Ishikawa (cell line): ENCODE measurements around the gene CEP135.

Experiments
- CEBPB ChIP-seq: IDR thresholded peaks from 2 replicates; pipeline ENCODE4 v1.6.1; 2012
- CREB1 ChIP-seq: IDR thresholded peaks from 2 replicates; pipeline ENCODE4 v1.6.1; 2012; ENCODE audit warnings: low read depth
- EGR1 ChIP-seq: IDR thresholded peaks from 2 replicates; pipeline ENCODE4 v1.6.1; 2012
- EP300 ChIP-seq: IDR thresholded peaks from 2 replicates; pipeline ENCODE4 v1.6.1; 2012; ENCODE audit warnings: borderline replicate concordance
- FOXM1 ChIP-seq: IDR thresholded peaks from 2 replicates; pipeline ENCODE4 v1.6.1; 2012; ENCODE audit warnings: low read depth, borderline replicate concordance
- NFIC ChIP-seq: IDR thresholded peaks from 2 replicates; pipeline ENCODE4 v1.6.1; 2012
- RAD21 ChIP-seq: IDR thresholded peaks from 2 replicates; pipeline ENCODE4 v1.6.1; 2012; ENCODE audit warnings: low read depth
- TAF1 ChIP-seq: IDR thresholded peaks from 2 replicates; pipeline ENCODE4 v1.6.1; 2012; ENCODE audit warnings: low read depth, mild to moderate bottlenecking
- TCF12 ChIP-seq: IDR thresholded peaks from 2 replicates; pipeline ENCODE4 v1.6.1; 2012; ENCODE audit warnings: low read depth
- TEAD4 ChIP-seq: IDR thresholded peaks from 2 replicates; pipeline ENCODE4 v1.6.1; 2012
- YY1 ChIP-seq: IDR thresholded peaks from 2 replicates; pipeline ENCODE4 v1.6.1; 2012; ENCODE audit warnings: low read depth
- ZBTB7A ChIP-seq: IDR thresholded peaks from 2 replicates; pipeline ENCODE4 v1.6.1; 2012; ENCODE audit warnings: low read depth
- TF ChIP-seq, protein P1 (sequence below): IDR thresholded peaks from 2 replicates; pipeline ENCODE4 v1.6.1; 2012; ENCODE audit warnings: low read depth, mild to moderate bottlenecking
- TF ChIP-seq, protein P2 (sequence below): IDR thresholded peaks from 2 replicates; pipeline ENCODE4 v1.6.1; 2012
- TF ChIP-seq, protein P3 (sequence below): IDR thresholded peaks from 2 replicates; pipeline ENCODE4 v1.6.1; 2012

The CEP135 gene

DNA sequence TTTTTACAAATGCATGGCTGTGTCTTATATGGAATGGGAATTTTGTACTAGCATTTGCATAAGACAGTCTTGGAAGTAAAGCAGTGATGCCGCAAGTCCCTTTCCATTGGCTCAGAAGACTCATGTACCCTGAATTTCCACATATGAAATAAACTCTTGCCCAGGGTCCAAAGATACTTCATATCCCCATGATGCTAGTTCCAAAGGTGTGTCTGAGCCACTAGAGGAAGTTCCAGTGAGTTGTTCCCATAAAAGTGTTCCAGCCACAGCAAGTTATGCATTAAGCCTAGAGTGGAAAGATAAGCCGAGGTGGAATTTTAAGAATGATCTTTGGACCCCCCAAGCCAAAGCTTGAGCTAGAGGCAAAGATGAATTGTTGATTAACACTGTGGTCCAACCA, 9.3 kb upstream of the CEP135 start:
- no peak for TF ChIP-seq TAF1
- no peak for TF ChIP-seq YY1
- TF ChIP-seq ZBTB7A: no peak
- no peak for TF ChIP-seq CREB1
- TF ChIP-seq, protein P1, sequence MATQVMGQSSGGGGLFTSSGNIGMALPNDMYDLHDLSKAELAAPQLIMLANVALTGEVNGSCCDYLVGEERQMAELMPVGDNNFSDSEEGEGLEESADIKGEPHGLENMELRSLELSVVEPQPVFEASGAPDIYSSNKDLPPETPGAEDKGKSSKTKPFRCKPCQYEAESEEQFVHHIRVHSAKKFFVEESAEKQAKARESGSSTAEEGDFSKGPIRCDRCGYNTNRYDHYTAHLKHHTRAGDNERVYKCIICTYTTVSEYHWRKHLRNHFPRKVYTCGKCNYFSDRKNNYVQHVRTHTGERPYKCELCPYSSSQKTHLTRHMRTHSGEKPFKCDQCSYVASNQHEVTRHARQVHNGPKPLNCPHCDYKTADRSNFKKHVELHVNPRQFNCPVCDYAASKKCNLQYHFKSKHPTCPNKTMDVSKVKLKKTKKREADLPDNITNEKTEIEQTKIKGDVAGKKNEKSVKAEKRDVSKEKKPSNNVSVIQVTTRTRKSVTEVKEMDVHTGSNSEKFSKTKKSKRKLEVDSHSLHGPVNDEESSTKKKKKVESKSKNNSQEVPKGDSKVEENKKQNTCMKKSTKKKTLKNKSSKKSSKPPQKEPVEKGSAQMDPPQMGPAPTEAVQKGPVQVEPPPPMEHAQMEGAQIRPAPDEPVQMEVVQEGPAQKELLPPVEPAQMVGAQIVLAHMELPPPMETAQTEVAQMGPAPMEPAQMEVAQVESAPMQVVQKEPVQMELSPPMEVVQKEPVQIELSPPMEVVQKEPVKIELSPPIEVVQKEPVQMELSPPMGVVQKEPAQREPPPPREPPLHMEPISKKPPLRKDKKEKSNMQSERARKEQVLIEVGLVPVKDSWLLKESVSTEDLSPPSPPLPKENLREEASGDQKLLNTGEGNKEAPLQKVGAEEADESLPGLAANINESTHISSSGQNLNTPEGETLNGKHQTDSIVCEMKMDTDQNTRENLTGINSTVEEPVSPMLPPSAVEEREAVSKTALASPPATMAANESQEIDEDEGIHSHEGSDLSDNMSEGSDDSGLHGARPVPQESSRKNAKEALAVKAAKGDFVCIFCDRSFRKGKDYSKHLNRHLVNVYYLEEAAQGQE: no peak
- TF ChIP-seq NFIC: no peak
- no peak for TF ChIP-seq EGR1
- TF ChIP-seq, protein P2, sequence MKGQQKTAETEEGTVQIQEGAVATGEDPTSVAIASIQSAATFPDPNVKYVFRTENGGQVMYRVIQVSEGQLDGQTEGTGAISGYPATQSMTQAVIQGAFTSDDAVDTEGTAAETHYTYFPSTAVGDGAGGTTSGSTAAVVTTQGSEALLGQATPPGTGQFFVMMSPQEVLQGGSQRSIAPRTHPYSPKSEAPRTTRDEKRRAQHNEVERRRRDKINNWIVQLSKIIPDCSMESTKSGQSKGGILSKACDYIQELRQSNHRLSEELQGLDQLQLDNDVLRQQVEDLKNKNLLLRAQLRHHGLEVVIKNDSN: no peak
- TF ChIP-seq, protein P3, sequence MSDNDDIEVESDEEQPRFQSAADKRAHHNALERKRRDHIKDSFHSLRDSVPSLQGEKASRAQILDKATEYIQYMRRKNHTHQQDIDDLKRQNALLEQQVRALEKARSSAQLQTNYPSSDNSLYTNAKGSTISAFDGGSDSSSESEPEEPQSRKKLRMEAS: no peak
- no peak for TF ChIP-seq TCF12
- no peak for TF ChIP-seq RAD21
- TF ChIP-seq TEAD4: no peak
- no peak for TF ChIP-seq CEBPB

DNA sequence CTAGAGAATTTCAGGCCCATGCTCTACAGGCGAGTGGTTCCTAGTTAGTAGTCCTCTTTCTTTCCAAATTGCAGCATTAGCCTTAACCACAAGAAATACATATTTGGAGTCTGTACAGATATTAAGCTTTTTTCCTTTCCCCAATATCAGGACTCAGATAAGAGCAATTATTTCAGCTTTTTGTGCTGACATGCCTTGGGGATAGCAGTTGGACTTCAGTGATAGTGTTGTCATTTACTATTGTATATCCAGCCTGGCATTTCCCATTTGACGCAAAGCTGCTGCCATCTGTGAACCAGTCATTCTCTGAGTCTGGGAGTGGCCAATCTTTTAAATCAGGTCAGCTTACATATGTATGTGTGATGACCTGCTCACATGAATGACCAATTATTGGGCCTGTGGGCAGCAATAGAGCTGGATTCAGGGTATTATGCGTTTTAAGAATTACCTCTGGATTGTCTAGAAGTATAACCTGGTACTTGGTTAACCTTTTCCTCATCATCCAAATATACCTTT, 6.8 kb upstream of the CEP135 start:
- no peak for TF ChIP-seq EGR1
- no peak for TF ChIP-seq NFIC
- TF ChIP-seq, protein P3: no peak
- TF ChIP-seq, protein P2: no peak
- TF ChIP-seq, protein P1: no peak
- TF ChIP-seq TAF1: no peak
- TF ChIP-seq FOXM1: no peak
- no peak for TF ChIP-seq RAD21
- TF ChIP-seq EP300: no peak
- no peak for TF ChIP-seq TEAD4
- TF ChIP-seq CEBPB: no peak
- no peak for TF ChIP-seq TCF12
- no peak for TF ChIP-seq ZBTB7A
- TF ChIP-seq YY1: no peak
- TF ChIP-seq CREB1: no peak

DNA sequence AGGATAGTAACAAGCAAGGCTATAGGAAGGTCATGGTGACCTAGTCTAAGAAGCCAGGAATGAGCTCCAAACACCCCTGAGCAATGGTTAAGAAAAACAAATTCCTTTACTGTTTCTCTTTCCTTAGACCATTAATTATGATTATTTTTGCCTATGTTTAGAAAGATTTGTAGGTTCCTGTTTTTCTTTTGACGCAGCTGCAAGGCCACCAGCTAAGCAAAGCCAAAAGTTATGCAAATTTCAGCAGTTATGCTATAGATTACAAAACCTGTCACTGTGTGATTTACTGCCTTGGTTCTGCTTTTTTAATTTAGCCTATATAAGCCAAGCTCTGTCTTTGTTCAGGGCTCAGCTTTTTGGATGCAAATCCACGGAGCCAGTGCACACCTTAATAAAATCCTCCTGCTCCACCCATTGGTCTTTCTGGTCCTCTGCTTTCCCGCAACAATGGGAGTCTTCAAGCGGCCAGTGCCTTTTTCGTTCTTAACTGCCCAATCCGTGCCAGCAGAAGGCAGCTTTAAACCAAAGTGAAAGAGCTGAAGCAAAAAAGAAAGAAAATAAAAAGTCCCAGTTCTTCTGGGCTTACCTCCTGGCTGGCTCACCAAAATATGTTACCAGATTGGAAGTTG, 1.4 kb upstream of the CEP135 start:
- no peak for TF ChIP-seq EP300
- no peak for TF ChIP-seq RAD21
- TF ChIP-seq FOXM1: no peak
- TF ChIP-seq TEAD4: no peak
- TF ChIP-seq, protein P2: no peak
- TF ChIP-seq, protein P1: no peak
- no peak for TF ChIP-seq CEBPB
- TF ChIP-seq NFIC: no peak
- TF ChIP-seq CREB1: no peak
- TF ChIP-seq ZBTB7A: no peak
- no peak for TF ChIP-seq TAF1
- TF ChIP-seq, protein P3: no peak
- no peak for TF ChIP-seq EGR1
- no peak for TF ChIP-seq YY1
- TF ChIP-seq TCF12: no peak
